PC-9 (cell line): ENCODE data around the gene KRT3. TPM values are rescaled to one million over a fixed set of nuclear protein-coding genes. Genes with fewer than 3 reads are reported as not detected.

Experiments used
- BruUV-seq: library from RNA; stranded (reverse); fragments of 400-500 nt; replicated peaks from 2 replicates; lab custom pipeline; 2021; lab: Mats Ljungman, UMichigan
- CTCF ChIA-PET: fragments of 300-600 bp; sonication (Branson Sonifier 250); formaldehyde crosslinking; loops from one replicate; lab custom pipeline; 2022; ENCODE audit warnings: antibody characterized with exemption; lab: Charles Lee
- POLR2A ChIA-PET: fragments of 300-600 bp; sonication (Branson Sonifier 250); formaldehyde crosslinking; loops from one replicate; lab custom pipeline; 2022; ENCODE audit warnings: antibody characterized with exemption; ENCODE audit not compliant: unreplicated experiment; lab: Charles Lee
- DNase-seq, 2 experiments: peaks; one replicate each; pipeline versions ENCODE4 v3.0.0 to v3.0.0-alpha.2; 2015 to 2022; ENCODE audit warnings: mixed read lengths in 1 of 2
- H2AFZ ChIP-seq: fragments of 200-600 bp; sonication (generic); 2 replicates; pipeline ENCODE4 v1.8.1; 2017; ENCODE audit warnings: antibody characterized with exemption
- H3F3A ChIP-seq: fragments of 200-600 bp; sonication (generic); 2 replicates; pipeline ENCODE4 v1.8.1; 2017; ENCODE audit warnings: antibody characterized with exemption, mild to moderate bottlenecking, low read depth; ENCODE audit not compliant: insufficient read depth
- H3K27ac ChIP-seq: fragments of 200-600 bp; sonication (generic); 2 replicates; pipeline ENCODE4 v1.6.1; 2016; ENCODE audit warnings: mixed run types
- H3K27me3 ChIP-seq: fragments of 200-600 bp; sonication (generic); 2 replicates; pipeline ENCODE4 v1.6.1; 2016; ENCODE audit warnings: low read depth, mixed run types; ENCODE audit not compliant: insufficient read depth
- H3K36me3 ChIP-seq: fragments of 200-600 bp; sonication (generic); 2 replicates; pipeline ENCODE4 v1.6.1; 2016; ENCODE audit warnings: low read depth, mixed run types
- H3K4me1 ChIP-seq: fragments of 200-600 bp; sonication (generic); replicated peaks from 2 replicates; pipeline ENCODE4 v1.6.1; 2016; ENCODE audit warnings: mixed run types; ENCODE audit not compliant: insufficient read depth
- H3K4me2 ChIP-seq: fragments of 200-600 bp; sonication (generic); 2 replicates; pipeline ENCODE4 v1.6.1; 2017; ENCODE audit warnings: mixed run types
- H3K4me3 ChIP-seq: fragments of 200-600 bp; sonication (generic); 2 replicates; pipeline ENCODE4 v1.6.1; 2016; ENCODE audit warnings: mixed run types
- H3K79me2 ChIP-seq: fragments of 200-600 bp; sonication (generic); 2 replicates; pipeline ENCODE4 v1.6.1; 2017; ENCODE audit warnings: low read depth, mixed run types
- H3K9me2 ChIP-seq: fragments of 200-600 bp; sonication (generic); 2 replicates; pipeline ENCODE4 v1.8.1; 2017; ENCODE audit warnings: mild to moderate bottlenecking; ENCODE audit not compliant: insufficient read depth
- H3K9me3 ChIP-seq: fragments of 200-600 bp; sonication (generic); 2 replicates; pipeline ENCODE4 v1.8.1; 2016; ENCODE audit warnings: low read depth; ENCODE audit not compliant: insufficient read depth
- H4K20me1 ChIP-seq: fragments of 200-600 bp; sonication (generic); 2 replicates; pipeline ENCODE4 v1.8.1; 2017; ENCODE audit not compliant: insufficient read depth
- CTCF ChIP-seq: fragments of 200-600 bp; sonication (generic); conservative IDR thresholded peaks from 2 replicates; pipeline ENCODE4 v1.6.1; 2017; ENCODE audit warnings: mixed run types, antibody characterized with exemption, mild to moderate bottlenecking, moderate library complexity
- EZH2 ChIP-seq: fragments of 200-600 bp; sonication (generic); IDR thresholded peaks from 2 replicates; pipeline ENCODE4 v1.8.0; 2017; ENCODE audit warnings: antibody characterized with exemption, low read depth
- intact Hi-C: fragments of 100-400 bp; cut with micrococcal nuclease; formaldehyde crosslinking; loops from one replicate; pipeline ENCODE4 v1.10.0; 2022; ENCODE audit not compliant: unreplicated experiment
- total RNA-seq: library from RNA; stranded (reverse); gene quantifications from 2 replicates; pipeline ENCODE4 v1.2.3, GENCODE V29; 2021

KRT3 gene
- total RNA-seq, 1 experiment from 2014 or later = 0.24 TPM

- H3K4me2 ChIP-seq = no peak overlapping the region
- POLR2A ChIA-PET = interaction anchor here (0.6 kb wide), 1 partner anchor 645 kb away, joined by 3 read pairs; no protein-coding TSS in a partner anchor
Observed at GRCh38 chr12:52790427-52791270, 5.3 kb downstream of the KRT3 start.

GRCh38 chr12:52789637-52790426 lies 6.1 kb downstream of the KRT3 start:
- H3K9me2 ChIP-seq = no peaks in the 10 kb centered on the region
- no TSS peak for BruUV-seq
- no peak for TF ChIP-seq CTCF
- no peak for TF ChIP-seq EZH2
- no peak overlapping the region for H3K27ac ChIP-seq
- intact Hi-C loops = no loop called here
- no peaks in the 10 kb centered on the region for H4K20me1 ChIP-seq
- peak in 1 of 2 experiments; percentile 55 for DNase-seq
- no peaks in the 10 kb centered on the region for H3K27me3 ChIP-seq
- no peaks in the 10 kb centered on the region for H3K36me3 ChIP-seq
- no peaks in the 10 kb centered on the region for H3K9me3 ChIP-seq
- H3K4me3 ChIP-seq = no peak overlapping the region
- no peaks in the 10 kb centered on the region for H3K79me2 ChIP-seq
- CTCF ChIA-PET = no interaction called here
- peaks cover 13% of the 10 kb centered on the region for H3K4me1 ChIP-seq
- no peak overlapping the region for H3K4me2 ChIP-seq
- H3F3A ChIP-seq = peaks cover 10% of the 10 kb centered on the region; the same call in 1 of the 2 replicates
- H2AFZ ChIP-seq = no peak overlapping the region
- POLR2A ChIA-PET = interaction anchor here (0.6 kb wide), 1 partner anchor 644 kb away, joined by 3 read pairs; no protein-coding TSS in a partner anchor

More at GRCh38 chr12:52790427-52791270, 5.3 kb downstream of the KRT3 start:
- Histone ChIP-seq H3K4me1 (peaks cover 17% of the 10 kb centered on the region), H3K79me2 (no peaks in the 10 kb centered on the region), H3F3A (peaks cover 12% of the 10 kb centered on the region; the same call in 1 of the 2 replicates), H2AFZ (no peak overlapping the region), H3K9me3 (no peaks in the 10 kb centered on the region), H3K27me3 (no peaks in the 10 kb centered on the region), H3K36me3 (no peaks in the 10 kb centered on the region), H3K27ac (no peak overlapping the region), H4K20me1 (no peaks in the 10 kb centered on the region), H3K4me3 (no peak overlapping the region), H3K9me2 (no peaks in the 10 kb centered on the region)
- CTCF ChIA-PET = no interaction called here
- no peak for TF ChIP-seq EZH2
- TF ChIP-seq CTCF = no peak
- no peak for DNase-seq
- no TSS peak for BruUV-seq
- intact Hi-C loops = no loop called here

GRCh38 chr12:52788876-52789636 lies 6.9 kb downstream of the KRT3 start:
- POLR2A ChIA-PET = interaction anchor here (0.6 kb wide), 2 partner anchors 71 to 209 kb away, joined by 3 read pairs; no protein-coding TSS in a partner anchor
- TF ChIP-seq EZH2 (no peak), CTCF (no peak)
- intact Hi-C loops = no loop called here

More at GRCh38 chr12:52788876-52789636, 6.9 kb downstream of the KRT3 start:
- Histone ChIP-seq H3K27me3 (no peaks in the 10 kb centered on the region), H3K9me3 (no peaks in the 10 kb centered on the region), H3K27ac (no peak overlapping the region), H3F3A (peaks cover 5% of the 10 kb centered on the region; the same call in 1 of the 2 replicates), H3K79me2 (no peaks in the 10 kb centered on the region), H3K36me3 (no peaks in the 10 kb centered on the region), H3K9me2 (no peaks in the 10 kb centered on the region), H3K4me3 (no peak overlapping the region), H4K20me1 (no peaks in the 10 kb centered on the region), H2AFZ (no peak overlapping the region), H3K4me2 (no peak overlapping the region), H3K4me1 (peaks cover 5% of the 10 kb centered on the region)
- BruUV-seq = no TSS peak
- CTCF ChIA-PET = no interaction called here
- no peak for DNase-seq
